Stimulated activated CD4-positive, alpha-beta T cell treated with anti-CD3 and anti-CD28 coated beads, Interleukin-2, amount 100 ng/mL, for 24 hours (primary cell): ENCODE measurements around the gene UGT1A7.
"Not testable (repeated sequence)": the region's sequence is repeated elsewhere in the genome, so short reads cannot be mapped to it uniquely, and the experiment has no call there.

Experiments
- DNase-seq, 2 donors: peaks; one replicate each; pipeline ENCODE4 v3.0.0-alpha.2; 2020

The UGT1A7 gene

GRCh38 chr2:233718552-233718951 lies 36.9 kb downstream of the UGT1A7 start, which contains the start of gene UGT1A4:
UGT1A4 (plus strand) TSS chr2:233718736; CDS start chr2:233718821, 85 bp downstream.
- DNase-seq: no peak

DNA sequence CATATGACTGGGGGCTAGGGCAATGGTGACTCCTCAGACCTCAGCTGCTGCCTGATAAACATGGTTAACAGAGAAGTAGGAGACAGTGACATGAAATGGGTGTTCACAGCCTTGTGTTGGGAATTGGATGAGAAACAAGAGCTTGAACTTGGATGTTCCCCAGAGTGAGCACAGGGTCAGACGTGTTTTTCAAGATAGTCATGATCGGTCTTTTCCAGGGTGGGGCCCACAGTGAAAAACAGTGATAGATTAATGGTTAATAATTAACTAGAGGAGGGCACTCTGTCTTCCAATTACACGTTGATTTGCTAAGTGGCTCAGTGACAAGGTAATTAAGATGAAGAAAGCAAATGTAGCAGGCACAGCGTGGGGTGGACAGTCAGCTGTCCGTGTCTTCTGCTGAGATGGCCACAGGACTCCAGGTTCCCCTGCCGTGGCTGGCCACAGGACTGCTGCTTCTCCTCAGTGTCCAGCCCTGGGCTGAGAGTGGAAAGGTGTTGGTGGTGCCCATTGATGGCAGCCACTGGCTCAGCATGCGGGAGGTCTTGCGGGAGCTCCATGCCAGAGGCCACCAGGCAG lies 47.1 kb downstream of the UGT1A7 start, which contains the start of gene UGT1A3:
Gene UGT1A3, plus strand, starts transcription at position 320 of the 579 bp plus-strand sequence. Its CDS starts 85 bp downstream, at position 405.
- no peak for DNase-seq

GRCh38 chr2:233736868-233737653 lies 55.4 kb downstream of the UGT1A7 start:
- not testable (repeated sequence) for DNase-seq

DNA sequence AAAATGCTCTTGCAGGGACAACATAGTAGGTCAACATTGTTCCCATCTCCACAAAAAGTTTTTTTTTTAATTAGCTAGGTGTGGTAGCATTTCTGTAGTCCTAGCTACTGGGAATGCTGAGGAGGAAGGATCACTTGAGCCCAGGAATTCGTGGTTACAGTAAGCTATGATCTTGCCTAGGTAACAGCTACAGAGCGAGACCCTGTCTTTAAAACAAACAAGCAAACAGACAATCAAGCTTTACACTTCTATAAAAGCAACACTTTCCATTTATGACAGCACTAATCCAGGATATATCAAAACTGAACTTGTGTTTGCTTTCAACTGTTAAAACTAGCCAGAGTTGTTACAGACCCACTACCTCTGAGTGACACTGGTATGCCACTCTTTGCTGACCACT lies 59.2 kb downstream of the UGT1A7 start:
- DNase-seq: no peak

DNA sequence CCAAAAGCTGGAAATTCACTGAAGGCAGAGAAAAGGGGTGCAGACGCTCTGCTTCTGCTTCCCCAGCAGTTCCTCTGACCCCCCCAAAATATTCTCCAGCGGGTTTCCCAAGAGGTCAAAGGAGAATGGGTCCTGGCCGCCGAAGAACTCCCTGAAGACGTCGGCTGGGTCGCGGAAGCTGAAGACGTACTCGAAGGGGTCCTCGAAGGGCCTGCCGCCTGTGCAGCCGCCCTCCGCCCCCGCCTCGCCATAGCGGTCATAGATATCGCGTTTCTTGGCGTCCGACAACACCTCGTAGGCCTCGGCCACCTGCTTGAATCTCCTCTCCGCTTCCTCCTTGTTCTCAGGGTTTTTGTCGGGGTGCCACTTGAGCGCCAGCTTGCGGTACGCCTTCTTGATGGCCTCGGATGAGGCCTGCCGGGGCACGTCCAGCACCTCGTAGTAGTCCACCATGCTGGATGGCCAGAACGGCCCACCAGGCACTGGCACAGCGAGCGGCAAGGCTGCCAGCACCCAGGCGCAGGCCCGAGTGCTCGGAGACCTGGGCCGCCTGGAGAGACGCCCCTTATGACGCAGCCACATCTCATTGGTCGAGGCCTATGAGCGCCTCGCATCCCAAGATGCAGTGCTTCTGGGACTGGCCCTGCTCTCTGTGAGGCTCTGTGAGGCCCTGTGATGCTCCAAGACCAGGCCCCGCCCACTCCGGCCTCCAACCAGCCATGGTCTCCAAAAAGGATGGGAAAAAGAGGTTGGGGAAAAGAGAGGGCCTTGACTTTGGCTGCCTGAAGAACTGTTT lies 62.0 kb downstream of the UGT1A7 start:
- DNase-seq: no peak

DNA sequence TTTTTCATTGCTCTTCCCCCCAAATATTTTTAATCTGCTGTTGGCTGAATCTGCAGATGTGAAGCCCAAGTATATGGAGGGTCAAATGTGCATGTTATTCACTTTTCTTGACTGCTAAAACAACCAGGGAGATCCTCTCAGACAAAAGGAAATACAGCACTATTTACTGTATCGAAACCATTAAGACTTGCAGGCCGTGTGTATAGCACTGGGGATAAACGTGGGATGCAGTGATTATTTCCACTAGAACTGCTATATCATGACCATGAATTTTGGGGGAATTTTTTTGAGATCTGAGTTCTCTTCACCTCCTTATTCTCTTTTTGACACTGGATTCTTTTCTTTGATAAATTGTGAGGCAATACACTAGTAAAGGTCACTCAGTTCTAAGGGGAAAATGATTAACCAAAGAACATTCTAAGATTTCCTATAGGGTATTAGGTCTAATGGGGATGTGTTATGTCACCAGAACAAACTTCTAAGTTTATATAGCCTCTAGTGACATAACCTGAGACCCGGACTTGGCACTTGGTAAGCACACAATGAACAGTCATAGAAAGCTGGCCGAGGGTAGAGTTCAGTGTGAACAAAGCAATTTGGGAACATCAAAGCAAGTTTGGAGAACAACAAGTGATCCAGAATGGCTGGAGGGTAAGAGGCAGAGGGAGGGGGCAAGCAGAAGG lies 63.5 kb downstream of the UGT1A7 start:
- no peak for DNase-seq

DNA sequence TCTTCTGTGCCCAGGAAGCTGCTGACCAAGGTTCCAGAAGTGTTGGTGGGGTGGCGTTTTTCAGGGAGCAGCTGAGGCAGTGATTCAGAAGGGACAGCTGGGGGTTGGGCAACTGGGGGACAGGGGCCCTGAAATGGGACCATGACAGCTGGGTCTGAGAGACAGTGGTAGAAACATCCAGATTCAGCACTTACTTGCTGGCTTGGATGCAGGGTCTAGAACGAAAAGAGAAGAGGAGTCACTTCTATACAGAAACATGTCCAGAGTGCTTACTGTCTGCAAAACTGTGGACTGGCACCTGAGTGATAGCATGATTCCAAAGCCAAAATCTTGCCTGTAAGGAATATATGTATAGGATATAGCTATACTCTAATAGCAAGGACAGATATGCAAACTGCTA lies 64.1 kb downstream of the UGT1A7 start:
- not testable (repeated sequence) for DNase-seq

DNA sequence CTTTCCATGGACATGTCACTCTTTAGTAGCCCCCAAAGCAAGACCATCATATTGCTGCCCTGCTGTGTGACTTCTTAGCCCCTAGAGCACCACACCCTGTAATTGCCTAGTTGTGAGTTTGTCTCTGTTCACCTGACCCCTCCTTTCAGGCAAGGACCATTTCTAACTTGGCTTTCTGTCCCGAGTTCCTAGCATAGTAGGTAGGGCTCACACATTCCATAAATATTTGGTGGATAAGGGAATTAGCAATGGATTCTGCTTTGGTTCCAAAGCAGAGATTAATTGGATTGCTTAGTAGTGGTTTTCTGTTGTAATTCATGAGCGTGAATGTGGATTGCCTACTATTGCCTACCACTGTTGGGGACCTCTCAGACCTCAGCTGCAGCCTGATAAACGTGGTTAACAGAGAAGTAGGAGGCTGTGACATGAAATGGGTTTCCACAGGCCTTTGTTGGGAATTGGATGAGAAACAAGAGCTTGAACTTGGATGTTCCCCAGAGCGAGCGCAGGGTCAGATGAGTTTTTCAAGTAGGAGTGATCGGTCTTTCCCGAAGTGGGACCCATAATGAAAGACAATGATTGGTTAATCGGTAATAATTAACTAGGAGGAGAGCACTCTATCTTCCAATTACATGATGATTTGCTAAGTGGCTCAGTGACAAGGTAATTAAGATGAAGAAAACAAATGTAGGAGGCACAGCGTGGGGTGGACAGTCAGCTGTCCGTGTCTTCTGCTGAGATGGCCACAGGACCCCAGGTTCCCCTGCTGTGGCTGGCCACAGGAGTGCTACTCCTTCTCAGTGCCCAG lies 65.0 kb downstream of the UGT1A7 start:
- DNase-seq: no peak

- no peak for DNase-seq
Measured at GRCh38 chr2:233747283-233747544, 65.5 kb downstream of the UGT1A7 start.

DNA sequence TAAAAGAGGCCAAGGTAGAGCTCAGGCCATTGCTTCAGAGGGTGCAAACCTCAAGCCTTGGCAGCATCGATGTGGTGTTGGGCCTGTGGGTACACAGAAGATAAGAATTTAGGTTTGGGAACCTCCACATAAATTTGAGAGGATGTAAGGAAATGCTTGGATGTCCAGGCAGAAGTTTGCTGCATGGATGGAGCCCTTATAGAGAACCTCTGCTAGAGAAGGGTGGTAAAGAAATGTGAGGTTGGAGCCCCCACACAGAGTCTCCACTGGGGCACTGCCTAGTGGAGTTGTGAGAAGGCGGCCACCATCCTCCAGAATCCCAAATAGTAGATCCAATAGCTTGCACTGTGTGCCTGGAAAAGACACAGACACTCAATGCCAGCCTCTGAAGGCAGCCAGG lies 69.0 kb downstream of the UGT1A7 start:
- not testable (repeated sequence) for DNase-seq

GRCh38 chr2:233751212-233752009 lies 69.7 kb downstream of the UGT1A7 start:
- not testable (repeated sequence) for DNase-seq

DNA sequence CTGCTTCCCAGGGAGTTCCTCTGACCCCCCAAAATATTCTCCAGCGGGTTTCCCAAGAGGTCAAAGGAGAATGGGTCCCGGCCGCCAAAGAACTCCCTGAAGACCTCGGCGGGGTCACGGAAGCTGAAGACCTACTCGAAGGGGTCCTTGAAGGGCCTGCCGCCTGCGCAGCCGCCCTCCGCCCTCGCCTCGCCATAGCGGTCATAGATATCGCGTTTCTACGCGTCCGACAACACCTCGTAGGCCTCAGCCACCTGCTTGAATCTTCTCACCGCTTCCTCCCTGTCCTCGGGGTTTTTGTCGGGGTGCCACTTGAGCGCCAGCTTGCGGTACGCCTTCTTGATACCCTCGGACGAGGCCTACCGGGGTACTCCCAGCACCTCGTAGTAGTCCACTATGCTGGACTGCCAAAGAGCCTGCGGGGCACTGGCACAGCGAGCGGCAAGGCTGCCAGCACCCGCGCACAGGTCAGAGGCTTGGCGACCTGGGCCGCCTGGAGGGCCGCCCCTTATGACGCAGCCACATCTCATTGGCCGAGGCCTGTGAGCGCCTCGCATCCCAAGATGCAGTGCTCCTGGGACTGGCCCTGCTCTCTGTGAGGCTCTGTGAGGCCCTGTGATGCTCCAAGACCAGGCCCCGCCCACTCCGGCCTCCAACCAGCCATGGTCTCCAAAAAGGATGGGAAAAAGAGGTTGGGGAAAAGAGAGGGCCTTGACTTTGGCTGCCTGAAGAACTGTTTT lies 73.3 kb downstream of the UGT1A7 start:
- no peak for DNase-seq

GRCh38 chr2:233756429-233757081 lies 74.9 kb downstream of the UGT1A7 start:
- no peak for DNase-seq

GRCh38 chr2:233758141-233758540 lies 76.4 kb downstream of the UGT1A7 start:
- no peak for DNase-seq

GRCh38 chr2:233758849-233759248 lies 77.1 kb downstream of the UGT1A7 start:
- DNase-seq: no peak

DNA sequence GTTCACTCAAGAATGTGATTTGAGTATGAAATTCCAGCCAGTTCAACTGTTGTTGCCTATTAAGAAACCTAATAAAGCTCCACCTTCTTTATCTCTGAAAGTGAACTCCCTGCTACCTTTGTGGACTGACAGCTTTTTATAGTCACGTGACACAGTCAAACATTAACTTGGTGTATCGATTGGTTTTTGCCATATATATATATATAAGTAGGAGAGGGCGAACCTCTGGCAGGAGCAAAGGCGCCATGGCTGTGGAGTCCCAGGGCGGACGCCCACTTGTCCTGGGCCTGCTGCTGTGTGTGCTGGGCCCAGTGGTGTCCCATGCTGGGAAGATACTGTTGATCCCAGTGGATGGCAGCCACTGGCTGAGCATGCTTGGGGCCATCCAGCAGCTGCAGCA lies 78.3 kb downstream of the UGT1A7 start, which contains the start of gene UGT1A1:
Gene UGT1A1, plus strand, starts transcription at position 228 of the 400 bp plus-strand sequence. Its CDS starts 18 bp downstream, at position 246.
- no peak for DNase-seq

GRCh38 chr2:233761040-233761769 lies 79.5 kb downstream of the UGT1A7 start:
- DNase-seq: no peak

- no peak for DNase-seq
Measured at GRCh38 chr2:233764264-233764663, 82.6 kb downstream of the UGT1A7 start.

GRCh38 chr2:233764761-233765160 lies 83.1 kb downstream of the UGT1A7 start:
- no peak for DNase-seq
